Raji (cell line): ENCODE data around the gene RBM27.

Experiments
- POLR2A ChIP-seq: IDR thresholded peaks from 2 replicates; pipeline ENCODE4 v1.6.1; 2011; ENCODE audit warnings: low read depth, low read length, control low read depth; ENCODE audit not compliant: insufficient read depth

RBM27 gene

DNA sequence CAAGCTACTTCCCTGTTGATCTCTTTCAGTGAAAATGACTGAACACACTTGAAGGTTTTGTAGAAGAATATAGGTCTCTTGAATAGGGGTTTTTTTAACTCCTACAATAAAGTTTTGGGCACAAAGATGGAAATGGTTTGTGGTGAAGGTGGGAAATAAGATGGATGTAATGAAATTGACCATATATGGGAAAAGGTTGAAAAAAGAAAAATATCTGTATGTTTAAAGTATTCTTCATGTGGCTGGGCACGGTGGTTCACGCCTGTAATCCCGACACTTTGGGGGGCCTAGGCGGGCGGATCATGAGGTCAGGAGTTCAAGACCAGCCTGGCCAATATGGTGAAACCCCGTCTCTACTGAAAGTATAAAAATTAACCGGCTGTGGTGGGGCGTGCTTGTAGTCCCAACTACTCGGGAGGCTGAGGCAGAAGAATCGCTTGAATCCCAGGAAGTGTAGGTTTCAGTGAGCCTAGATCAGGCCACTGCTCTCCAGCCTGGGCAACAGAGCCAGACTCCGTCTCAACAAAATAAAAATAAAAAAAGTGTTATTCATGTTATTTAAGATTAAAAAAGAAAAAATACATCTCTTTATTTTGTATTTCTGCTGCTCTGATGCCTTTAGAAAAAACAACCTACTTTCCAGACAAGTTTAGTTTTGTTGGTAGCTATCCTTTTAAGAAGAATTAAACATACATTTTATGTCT is 2.2 kb downstream of the RBM27 start:
- TF ChIP-seq POLR2A: no peak

- TF ChIP-seq POLR2A: no peak
Observed at GRCh38 chr5:146206257-146206656, 2.9 kb downstream of the RBM27 start.

GRCh38 chr5:146208916-146209522 is 5.6 kb downstream of the RBM27 start:
- no peak for TF ChIP-seq POLR2A

- TF ChIP-seq POLR2A: no peak
Observed at GRCh38 chr5:146209714-146210113, 6.3 kb downstream of the RBM27 start.

GRCh38 chr5:146213210-146213826 is 9.9 kb downstream of the RBM27 start:
- TF ChIP-seq POLR2A: no peak

- TF ChIP-seq POLR2A: no peak
Observed at GRCh38 chr5:146218168-146218567, 14.8 kb downstream of the RBM27 start.

DNA sequence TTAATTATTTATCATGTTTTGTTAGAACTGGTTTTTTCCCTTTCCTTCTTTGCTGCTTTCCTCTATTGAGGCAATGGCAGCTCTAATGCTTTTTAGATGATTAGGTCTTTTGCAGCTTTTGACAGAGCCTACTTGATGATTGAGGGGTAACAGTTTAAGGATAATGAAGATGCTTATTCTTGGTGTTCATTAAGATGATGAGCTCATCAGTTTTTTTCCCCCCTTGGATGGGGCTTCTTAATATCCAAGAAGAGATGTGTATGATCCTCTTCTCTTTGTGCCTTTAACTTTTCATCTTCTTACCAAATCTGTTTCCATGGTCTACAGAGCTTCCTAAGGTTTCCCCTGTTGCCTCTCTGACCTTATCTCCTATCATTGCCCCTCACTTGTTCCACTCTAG is 15.8 kb downstream of the RBM27 start:
- no peak for TF ChIP-seq POLR2A

DNA sequence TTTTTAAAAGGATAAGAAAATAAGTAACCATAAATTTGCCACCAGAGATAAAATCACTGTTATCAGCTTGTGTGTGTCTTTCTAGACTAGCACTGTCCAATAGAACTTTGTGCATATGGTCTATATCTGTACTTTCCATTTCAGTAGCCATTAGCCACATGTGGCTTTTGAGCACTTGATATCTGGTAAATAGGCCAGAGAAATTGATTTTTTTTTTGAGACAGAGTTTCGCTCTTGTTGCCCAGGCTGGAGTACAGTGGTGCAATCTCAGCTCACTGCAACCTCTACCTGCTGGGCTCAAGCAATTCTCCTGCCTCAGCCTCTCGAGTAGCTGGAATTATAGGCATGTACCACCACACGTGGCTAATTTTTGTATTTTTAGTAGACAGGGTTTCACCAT is 17.8 kb downstream of the RBM27 start:
- no peak for TF ChIP-seq POLR2A

DNA sequence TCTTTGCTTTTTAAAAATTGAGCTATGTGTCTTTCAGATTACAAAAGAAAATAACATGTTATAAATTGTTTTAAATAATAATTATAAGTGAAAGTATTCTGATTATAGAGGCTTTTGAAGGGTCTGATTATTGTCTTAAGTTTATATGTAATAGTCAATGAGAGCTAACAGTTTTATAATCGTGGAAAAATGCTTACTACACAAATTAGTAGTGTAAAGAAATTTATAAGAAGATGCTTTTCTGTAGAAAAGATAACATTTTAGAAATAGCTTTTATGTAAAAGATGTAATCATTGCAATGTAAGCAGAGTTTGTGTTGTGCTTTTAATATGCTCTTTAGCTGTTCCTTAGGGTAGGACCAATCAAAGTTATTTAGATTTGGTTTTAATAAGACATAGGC is 18.6 kb downstream of the RBM27 start:
- TF ChIP-seq POLR2A: no peak

DNA sequence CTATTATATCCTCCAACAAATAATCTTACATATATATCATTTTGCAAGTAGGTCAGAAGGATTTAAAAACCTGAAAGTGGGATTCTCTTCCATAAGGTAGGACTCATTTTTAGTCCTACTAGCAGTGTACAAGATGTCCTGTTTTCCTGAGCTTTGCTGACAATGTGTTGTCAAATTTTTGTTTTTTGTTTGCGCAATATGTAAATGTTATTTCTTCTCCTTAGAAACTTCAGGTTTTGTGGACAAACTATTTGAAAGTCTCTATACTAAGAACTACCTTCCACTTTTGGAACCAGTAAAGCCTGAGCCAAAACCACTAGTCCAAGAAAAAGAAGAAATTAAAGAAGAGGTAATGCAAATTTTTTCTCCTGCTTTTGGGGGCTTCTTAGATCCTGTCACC is 19.8 kb downstream of the RBM27 start:
- no peak for TF ChIP-seq POLR2A

DNA sequence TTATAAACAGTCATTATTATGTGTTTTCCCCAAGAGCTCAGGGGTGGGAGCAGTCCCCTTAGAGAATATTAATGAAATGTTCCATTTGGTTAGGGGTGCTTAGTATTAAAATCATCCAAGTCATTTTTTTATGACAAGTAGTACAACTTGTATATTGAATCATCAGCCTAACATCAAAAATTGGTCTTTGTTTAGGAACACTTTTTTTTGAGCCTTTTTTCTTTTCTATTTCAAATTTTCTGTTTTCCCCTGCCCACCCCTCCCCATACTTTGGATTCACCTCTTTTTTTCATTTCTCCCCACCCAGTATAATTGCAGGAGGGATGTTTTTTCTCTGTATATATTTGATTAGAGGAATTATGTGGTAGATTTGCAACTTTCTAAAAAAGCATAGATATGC is 25.8 kb downstream of the RBM27 start:
- TF ChIP-seq POLR2A: no peak

- TF ChIP-seq POLR2A: no peak
Observed at GRCh38 chr5:146232223-146232622, 28.8 kb downstream of the RBM27 start.

GRCh38 chr5:146233441-146233840 is 30.0 kb downstream of the RBM27 start:
- no peak for TF ChIP-seq POLR2A

DNA sequence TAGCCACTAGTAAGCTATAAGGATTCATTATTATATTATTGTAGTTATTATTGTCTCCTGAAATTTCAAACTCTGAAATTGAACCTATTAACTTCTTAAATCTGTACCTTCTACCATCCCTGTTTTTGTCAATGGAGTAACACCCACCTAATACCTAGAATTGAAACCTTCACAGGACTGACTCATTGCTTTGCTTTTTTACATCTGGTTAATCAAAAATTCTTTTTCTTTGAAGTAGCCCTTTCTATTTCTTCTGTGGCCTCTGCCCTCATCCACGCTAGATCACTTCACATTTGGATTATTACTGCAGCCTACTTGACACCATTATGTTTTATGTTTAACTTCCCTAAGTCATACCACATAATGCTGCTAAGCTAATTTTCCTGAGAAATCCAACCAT is 35.6 kb downstream of the RBM27 start:
- TF ChIP-seq POLR2A: no peak

- no peak for TF ChIP-seq POLR2A
Observed at GRCh38 chr5:146240951-146241350, 37.5 kb downstream of the RBM27 start.

GRCh38 chr5:146243247-146243646 is 39.8 kb downstream of the RBM27 start:
- TF ChIP-seq POLR2A: no peak
